ENCODE measurements around the gene TENM4.

The TENM4 gene

DNA sequence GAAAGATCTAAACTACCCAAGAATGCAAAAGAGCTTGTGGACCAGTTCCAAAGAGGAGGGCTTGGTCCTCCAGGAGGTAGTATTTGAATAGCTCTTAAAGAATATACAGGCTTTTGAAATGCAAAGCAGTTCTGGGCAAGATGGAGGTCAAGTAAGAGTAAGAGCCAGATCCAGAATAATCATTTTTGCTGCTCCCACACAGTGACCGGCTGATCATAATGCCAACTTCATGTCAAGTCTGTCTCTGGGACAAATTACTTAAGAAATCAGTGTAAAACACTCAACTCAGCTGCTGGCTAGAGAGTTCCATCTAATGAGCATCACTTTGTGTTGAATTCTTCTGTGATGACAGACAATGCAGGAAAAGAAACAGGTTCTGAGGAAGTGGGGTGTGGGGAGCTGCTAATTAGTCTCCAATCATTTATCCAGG is 615.2 kb downstream of the TENM4 start:
- DNase-seq: no peak

GRCh38 chr11:78823588-78823987 is 617.2 kb downstream of the TENM4 start:
- DNase-seq: no peak

DNA sequence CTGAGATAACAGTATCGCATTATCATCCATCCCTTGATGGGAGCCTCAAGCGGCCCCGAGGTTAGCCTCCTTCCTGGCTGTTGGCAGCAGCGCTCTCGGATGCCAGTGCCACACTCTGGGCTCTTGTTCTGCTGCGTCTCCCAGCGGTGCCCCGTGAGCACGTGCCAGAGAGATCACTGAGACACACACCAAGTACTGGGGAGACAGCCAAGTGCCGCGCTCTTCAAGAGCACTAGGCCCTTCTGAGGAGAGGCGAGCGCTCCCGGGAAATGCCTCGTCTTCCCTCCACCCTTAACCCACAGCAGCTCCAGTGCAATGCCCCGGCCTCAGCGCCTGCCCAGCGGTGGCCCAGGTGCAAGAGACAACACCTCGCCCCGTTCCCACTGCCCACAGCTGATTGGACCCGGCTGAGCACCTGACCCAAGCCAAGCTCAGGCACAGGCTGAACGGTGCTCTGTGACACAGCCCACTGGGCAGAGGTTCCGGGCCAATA is 617.9 kb downstream of the TENM4 start:
- DNase-seq: no peak

DNA sequence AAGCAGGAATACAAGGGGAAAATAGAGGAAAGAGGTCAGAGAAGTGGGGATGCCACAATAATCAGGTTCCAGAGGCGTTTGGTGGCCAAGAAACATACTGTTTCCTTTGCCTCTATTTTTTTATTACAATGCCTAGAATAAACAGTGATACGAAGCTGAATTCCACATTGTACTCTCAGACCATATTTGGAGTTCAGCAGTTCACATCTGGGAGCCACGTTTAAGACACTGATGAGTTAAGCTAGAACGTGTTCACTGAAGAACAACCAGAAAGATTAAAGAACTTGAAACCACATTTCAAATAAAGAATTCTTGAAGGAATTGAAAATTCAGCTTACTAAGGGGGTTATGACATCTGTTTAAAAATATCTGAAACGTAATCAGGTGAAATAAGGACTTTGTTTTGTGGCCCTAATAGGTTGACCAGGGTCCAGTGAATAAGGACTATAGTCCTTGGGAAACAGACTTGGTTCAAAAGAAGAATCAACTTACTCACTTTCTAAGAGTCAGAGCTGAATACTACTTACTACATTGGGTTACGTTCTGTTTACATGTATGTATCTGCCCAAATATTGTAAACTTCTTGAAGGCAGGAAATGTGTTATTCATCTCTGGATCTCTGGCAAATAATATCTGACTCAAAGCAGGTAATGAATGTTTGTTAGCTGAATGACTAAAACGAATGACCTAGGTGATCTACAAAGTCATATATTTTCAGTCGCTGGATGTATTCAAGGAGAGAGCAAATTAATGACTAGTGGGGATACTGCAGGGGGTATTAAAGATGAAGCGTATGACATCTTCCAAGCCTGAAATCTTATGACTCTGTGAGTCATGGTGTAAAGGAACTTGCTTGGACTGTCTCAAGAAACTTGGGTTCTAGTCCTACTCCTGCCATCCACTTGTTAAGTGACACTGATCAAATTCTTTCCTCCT is 619.2 kb downstream of the TENM4 start:
- no peak for DNase-seq

- DNase-seq: no peak
These were observed 620.1 kb downstream of the TENM4 start for GRCh38 chr11:78820741-78821140.

DNA sequence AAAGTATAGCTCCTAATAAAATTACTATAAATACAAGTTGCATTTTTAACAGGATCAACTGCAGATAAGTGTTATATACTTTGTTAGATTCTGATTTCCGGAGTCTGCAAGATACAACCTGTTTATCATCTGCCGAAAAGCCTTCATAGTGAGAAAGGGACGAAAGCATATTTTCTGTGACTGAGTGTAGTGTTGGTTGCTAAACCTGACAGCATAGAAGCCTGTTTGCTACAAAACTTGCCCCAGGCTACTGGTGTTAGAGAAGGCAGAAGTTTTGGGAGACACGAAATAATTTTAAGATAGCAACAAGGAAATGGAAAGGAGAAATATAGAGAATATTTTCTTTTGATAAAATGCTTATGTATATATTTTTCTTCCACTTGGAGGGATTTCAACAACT is 622.6 kb downstream of the TENM4 start:
- DNase-seq: no peak

DNA sequence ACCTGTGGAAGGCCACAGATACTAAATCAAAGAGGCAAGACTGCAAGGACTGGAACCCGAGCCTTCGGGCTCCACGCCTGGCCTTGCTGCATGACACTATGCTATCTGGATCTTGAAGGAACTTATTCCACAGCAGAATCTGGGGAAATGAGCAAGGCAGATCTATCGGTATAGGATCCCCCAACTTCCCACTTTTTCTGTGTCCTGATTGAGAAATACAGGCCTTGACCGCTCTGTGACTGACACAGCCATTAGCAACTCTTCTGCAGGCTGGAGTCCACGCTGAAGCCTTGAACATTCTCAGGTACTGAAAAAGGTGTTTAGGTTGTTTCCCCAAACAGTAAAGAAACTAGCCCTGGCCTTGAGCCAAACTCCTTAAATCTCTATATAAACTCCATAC is 625.0 kb downstream of the TENM4 start:
- DNase-seq: no peak

GRCh38 chr11:78812513-78813293 is 628.1 kb downstream of the TENM4 start:
- DNase-seq: no peak

GRCh38 chr11:78810559-78811009 is 630.2 kb downstream of the TENM4 start:
- DNase-seq: no peak

GRCh38 chr11:78809931-78810541 is 630.8 kb downstream of the TENM4 start:
- DNase-seq: no peak

GRCh38 chr11:78808923-78809322 is 631.9 kb downstream of the TENM4 start:
- DNase-seq: no peak

DNA sequence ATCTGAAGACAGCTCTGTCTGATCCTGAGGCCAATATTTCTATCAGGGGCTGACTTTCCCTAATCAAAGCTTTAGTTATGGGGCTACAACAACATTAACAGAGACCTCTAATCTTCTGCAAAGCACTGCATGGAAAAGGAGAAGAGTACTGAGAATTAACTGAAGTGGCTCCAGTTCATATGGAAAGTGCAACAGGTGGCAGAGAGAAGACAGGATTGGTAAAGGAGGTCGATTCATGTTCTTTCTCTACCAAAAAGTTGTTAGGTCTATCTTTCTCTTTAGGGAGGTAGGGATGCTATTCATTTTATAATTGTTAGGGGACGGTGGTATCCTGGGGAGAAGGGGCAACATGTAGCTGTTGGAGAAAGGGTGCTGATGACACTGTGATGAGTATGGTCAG is 633.5 kb downstream of the TENM4 start:
- DNase-seq: no peak

- DNase-seq: no peak
These were observed 634.4 kb downstream of the TENM4 start for GRCh38 chr11:78806214-78807004.

GRCh38 chr11:78804991-78805390 is 635.8 kb downstream of the TENM4 start:
- no peak for DNase-seq

- no peak for DNase-seq
These were observed 636.8 kb downstream of the TENM4 start for GRCh38 chr11:78803995-78804394.

- no peak for DNase-seq
These were observed 638.6 kb downstream of the TENM4 start for GRCh38 chr11:78802058-78802761.

- no peak for DNase-seq
These were observed 639.5 kb downstream of the TENM4 start for GRCh38 chr11:78801161-78801884.

- DNase-seq: no peak
These were observed 640.1 kb downstream of the TENM4 start for GRCh38 chr11:78800756-78801155.

DNA sequence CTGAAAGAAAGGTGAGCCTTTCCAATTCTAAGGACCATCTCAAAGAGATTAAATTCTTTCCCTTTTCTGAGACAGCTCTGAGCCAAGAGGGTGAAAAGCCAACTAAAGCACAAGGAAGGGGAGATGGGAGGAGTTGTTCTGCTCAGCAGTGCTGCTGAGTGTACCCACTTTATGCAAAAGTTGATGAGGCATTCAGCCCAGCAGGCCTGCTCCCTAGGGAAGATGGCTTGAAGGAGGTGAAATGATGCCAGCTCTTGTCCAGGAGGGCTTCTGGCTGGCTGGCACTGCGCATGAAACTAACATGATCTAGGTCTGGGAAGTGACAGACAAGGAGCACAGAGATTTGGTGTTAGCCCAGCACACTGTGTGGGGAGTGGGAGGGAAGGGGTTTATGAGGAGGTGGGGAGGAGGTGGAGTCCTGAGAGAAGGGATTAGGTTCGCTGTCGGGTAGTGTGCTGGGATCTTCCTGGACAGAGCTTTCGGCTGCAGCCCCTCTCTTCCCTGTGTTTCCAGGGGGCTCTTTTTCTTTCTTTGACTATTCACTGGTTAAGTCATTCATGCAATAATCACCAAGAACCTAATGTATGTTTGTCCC is 640.6 kb downstream of the TENM4 start:
- no peak for DNase-seq

- peak in 1 of 2 experiments; percentile 28 for DNase-seq
These were observed 642.2 kb downstream of the TENM4 start for GRCh38 chr11:78798663-78799062.

DNA sequence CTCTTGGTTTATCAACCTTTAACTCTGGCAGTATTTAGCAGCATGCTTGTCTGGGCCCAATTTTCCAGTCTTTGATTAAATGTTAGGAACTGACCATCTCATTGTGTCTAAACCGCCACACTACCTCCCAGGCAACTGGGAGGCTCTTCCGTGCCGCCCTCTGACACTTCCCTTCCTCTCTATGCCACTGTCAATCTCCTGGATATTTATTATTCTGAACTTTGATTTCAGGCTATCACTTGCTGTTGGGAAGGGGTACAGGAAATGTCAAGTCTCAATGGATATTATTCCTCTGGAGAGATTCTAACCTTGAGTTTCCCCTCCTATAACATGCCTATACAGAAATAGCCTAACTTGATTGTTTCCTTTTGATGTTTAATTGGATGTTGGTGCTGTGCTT is 643.3 kb downstream of the TENM4 start:
- no peak for DNase-seq

All from NCI-H1930 (cell line).